Neural progenitor cell (in vitro differentiated cells): Measurements from ENCODE around the gene SLC2A6. TPM values are rescaled to one million over a fixed set of nuclear protein-coding genes. Genes with fewer than 3 reads are reported as not detected.

Source experiments
- DNase-seq: peaks from one replicate; pipeline ENCODE4 v3.0.0-alpha.2; 2016; ENCODE audit warnings: low spot score
- H2AFZ ChIP-seq: fragments of 200-600 bp; sonication (generic); replicated peaks from 2 replicates; pipeline ENCODE4 v1.6.1; 2016; ENCODE audit warnings: antibody characterized with exemption
- H3F3A ChIP-seq: fragments of 200-600 bp; sonication (generic); 2 replicates; pipeline ENCODE4 v1.6.1; 2016; ENCODE audit warnings: antibody characterized with exemption, low read depth
- H3K27ac ChIP-seq: fragments of 200-600 bp; sonication (generic); 2 replicates; pipeline ENCODE4 v1.5.1; 2016; ENCODE audit warnings: mild to moderate bottlenecking
- H3K27me3 ChIP-seq: fragments of 200-600 bp; sonication (generic); 2 replicates; pipeline ENCODE4 v1.6.1; 2016; ENCODE audit warnings: mild to moderate bottlenecking, moderate library complexity
- H3K36me3 ChIP-seq: fragments of 200-600 bp; sonication (generic); 2 replicates; pipeline ENCODE4 v1.5.1; 2016
- H3K4me1 ChIP-seq: fragments of 200-600 bp; sonication (generic); 2 replicates; pipeline ENCODE4 v1.6.1; 2016; ENCODE audit warnings: mixed run types
- H3K4me2 ChIP-seq: fragments of 200-600 bp; sonication (generic); 2 replicates; pipeline ENCODE4 v1.6.1; 2016
- H3K4me3 ChIP-seq: fragments of 200-600 bp; sonication (generic); 2 replicates; pipeline ENCODE4 v1.5.1; 2016
- H3K79me2 ChIP-seq: fragments of 200-600 bp; sonication (generic); 2 replicates; pipeline ENCODE4 v1.6.1; 2016; ENCODE audit warnings: low read depth
- H3K9ac ChIP-seq: fragments of 200-600 bp; sonication (generic); 2 replicates; pipeline ENCODE4 v1.6.1; 2016
- H3K9me3 ChIP-seq: fragments of 200-600 bp; sonication (generic); 2 replicates; pipeline ENCODE4 v1.5.1; 2016; ENCODE audit warnings: low read depth
- H4K20me1 ChIP-seq: fragments of 200-600 bp; sonication (generic); 2 replicates; pipeline ENCODE4 v1.6.1; 2016; ENCODE audit warnings: low read depth
- H3K27ac Mint-ChIP-seq: 3 replicates; pipeline ENCODE4 v1.8.0; 2021; ENCODE audit warnings: mixed read lengths
- H3K27me3 Mint-ChIP-seq: 2 replicates; pipeline ENCODE4 v1.8.0; 2022; ENCODE audit warnings: low read depth, mild to moderate bottlenecking, inconsistent platforms, moderate library complexity, mixed read lengths; ENCODE audit not compliant: insufficient read depth
- H3K36me3 Mint-ChIP-seq: 3 replicates; pipeline ENCODE4 v1.8.0; 2021; ENCODE audit warnings: mixed read lengths
- H3K4me1 Mint-ChIP-seq: 3 replicates; pipeline ENCODE4 v1.8.0; 2021; ENCODE audit warnings: mixed read lengths
- H3K4me3 Mint-ChIP-seq: 3 replicates; pipeline ENCODE4 v1.8.0; 2021; ENCODE audit warnings: mild to moderate bottlenecking, moderate library complexity, mixed read lengths
- H3K9me3 Mint-ChIP-seq: 3 replicates; pipeline ENCODE4 v1.8.0; 2020; ENCODE audit warnings: mixed read lengths
- CTCF ChIP-seq: fragments of 200-600 bp; sonication (generic); IDR thresholded peaks from 2 replicates; pipeline ENCODE4 v1.5.1; 2017; ENCODE audit warnings: antibody characterized with exemption, mild to moderate bottlenecking
- EZH2 ChIP-seq: fragments of 200-600 bp; sonication (generic); IDR thresholded peaks from 2 replicates; pipeline ENCODE4 v1.6.1; 2017; ENCODE audit warnings: antibody characterized with exemption, mild to moderate bottlenecking, moderate library complexity
- EZH2phosphoT487 ChIP-seq: fragments of 200-600 bp; sonication (generic); IDR thresholded peaks from 2 replicates; pipeline ENCODE4 v1.6.1; 2017; ENCODE audit warnings: antibody characterized with exemption
- total RNA-seq: library from RNA; depleted of rRNA; stranded (reverse); fragments of >200 nt; gene quantifications from 2 replicates; pipeline ENCODE4 v1.2.3, GENCODE V29; 2015; ENCODE audit warnings: low replicate concordance

Gene SLC2A6
- total RNA-seq, 1 donor from 2014 or later: 2.3 TPM

DNA sequence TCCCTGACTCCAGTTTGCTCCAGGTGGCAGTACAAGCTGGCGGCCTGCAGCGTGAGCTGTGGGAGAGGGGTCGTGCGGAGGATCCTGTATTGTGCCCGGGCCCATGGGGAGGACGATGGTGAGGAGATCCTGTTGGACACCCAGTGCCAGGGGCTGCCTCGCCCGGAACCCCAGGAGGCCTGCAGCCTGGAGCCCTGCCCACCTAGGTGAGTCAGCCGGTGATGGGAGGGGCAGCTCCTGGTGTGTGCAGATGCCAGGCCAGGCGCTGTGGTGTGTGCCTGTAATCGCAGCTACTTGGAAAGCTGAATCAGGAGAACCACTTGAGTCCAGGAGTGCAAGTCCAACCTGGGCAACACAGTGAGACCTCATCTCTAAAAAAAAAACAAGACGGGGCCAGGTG lies 29.1 kb downstream of the SLC2A6 start:
- no peaks in the 10 kb centered on the region for H3F3A ChIP-seq
- no peaks in the 10 kb centered on the region for H3K4me1 Mint-ChIP-seq
- no peaks in the 10 kb centered on the region for H3K9me3 Mint-ChIP-seq
- H3K27me3 ChIP-seq: no peaks in the 10 kb centered on the region
- H3K4me2 ChIP-seq: no peak overlapping the region
- no peak overlapping the region for H3K27ac ChIP-seq
- no peaks in the 10 kb centered on the region for H3K9me3 ChIP-seq
- DNase-seq: no peak
- no peaks in the 10 kb centered on the region for H3K36me3 ChIP-seq
- H3K36me3 Mint-ChIP-seq: no peaks in the 10 kb centered on the region
- H4K20me1 ChIP-seq: no peaks in the 10 kb centered on the region
- no peak overlapping the region for H3K27ac Mint-ChIP-seq
- H3K4me3 ChIP-seq: no peak overlapping the region
- no peak overlapping the region for H2AFZ ChIP-seq
- no peak overlapping the region for H3K9ac ChIP-seq
- peaks cover 7% of the 10 kb centered on the region for H3K27me3 Mint-ChIP-seq
- no peaks in the 10 kb centered on the region for H3K4me1 ChIP-seq
- no peaks in the 10 kb centered on the region for H3K79me2 ChIP-seq
- TF ChIP-seq EZH2 (no peak), EZH2phosphoT487 (no peak), CTCF (no peak)
- no peak overlapping the region for H3K4me3 Mint-ChIP-seq

- Mint-ChIP-seq H3K36me3 (no peaks in the 10 kb centered on the region), H3K9me3 (no peaks in the 10 kb centered on the region), H3K27ac (peak overlapping the region; percentile 69), H3K4me1 (peaks cover 2% of the 10 kb centered on the region), H3K27me3 (peaks cover 8% of the 10 kb centered on the region), H3K4me3 (no peak overlapping the region)
- Histone ChIP-seq H3K4me2 (no peak overlapping the region), H3K36me3 (no peaks in the 10 kb centered on the region), H3K79me2 (no peaks in the 10 kb centered on the region), H3K27me3 (no peaks in the 10 kb centered on the region), H3K4me3 (no peak overlapping the region), H3K9ac (no peak overlapping the region), H3K9me3 (no peaks in the 10 kb centered on the region), H3K27ac (no peak overlapping the region), H3K4me1 (no peaks in the 10 kb centered on the region), H4K20me1 (no peaks in the 10 kb centered on the region), H3F3A (no peaks in the 10 kb centered on the region), H2AFZ (no peak overlapping the region)
- DNase-seq: no peak
- TF ChIP-seq EZH2: no peak
- no peak for TF ChIP-seq CTCF
- no peak for TF ChIP-seq EZH2phosphoT487
These were observed 30.4 kb downstream of the SLC2A6 start for GRCh38 chr9:133448487-133448972.

DNA sequence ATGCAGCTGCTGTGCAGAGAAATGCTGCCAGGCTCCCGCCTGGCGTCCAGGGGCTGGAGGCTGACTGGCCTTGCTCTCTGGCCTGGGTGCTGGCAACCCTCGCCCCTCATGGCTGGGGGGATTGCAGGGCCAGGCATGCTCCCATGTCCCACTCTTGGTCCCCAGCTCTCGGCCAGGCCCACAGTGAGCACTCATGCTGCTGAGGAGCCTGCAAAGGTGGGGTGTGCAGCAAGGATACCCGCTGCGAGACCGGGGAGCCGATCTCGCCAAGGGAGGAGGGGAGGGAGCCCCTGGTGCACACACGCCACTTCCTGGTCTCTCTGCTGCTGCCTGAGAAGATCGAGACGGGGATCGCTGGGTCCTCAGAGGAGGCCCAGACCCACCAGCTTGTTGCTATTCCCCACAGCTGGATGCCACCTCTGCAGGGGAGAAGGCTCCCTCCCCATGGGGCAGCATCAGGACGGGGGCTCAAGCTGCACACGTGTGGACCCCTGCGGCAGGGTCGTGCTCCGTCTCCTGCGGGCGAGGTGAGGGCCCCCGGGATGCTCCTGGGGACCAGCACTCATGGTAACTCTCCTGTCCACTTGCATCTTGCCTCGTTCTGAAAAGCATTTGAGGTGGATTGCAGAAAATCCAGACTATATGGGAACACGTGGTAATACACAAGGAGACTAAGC lies 33.5 kb downstream of the SLC2A6 start:
- no peak overlapping the region for H3K4me3 ChIP-seq
- Mint-ChIP-seq H3K27ac (no peak overlapping the region), H3K4me1 (peaks cover 2% of the 10 kb centered on the region), H3K4me3 (no peak overlapping the region), H3K36me3 (no peaks in the 10 kb centered on the region), H3K9me3 (no peaks in the 10 kb centered on the region), H3K27me3 (peaks cover 7% of the 10 kb centered on the region)
- H4K20me1 ChIP-seq: no peaks in the 10 kb centered on the region
- H3K4me2 ChIP-seq: no peak overlapping the region
- no peak overlapping the region for H2AFZ ChIP-seq
- DNase-seq: no peak
- H3K27me3 ChIP-seq: no peaks in the 10 kb centered on the region
- no peaks in the 10 kb centered on the region for H3K36me3 ChIP-seq
- no peaks in the 10 kb centered on the region for H3K9me3 ChIP-seq
- no peak for TF ChIP-seq CTCF
- no peak for TF ChIP-seq EZH2
- no peak for TF ChIP-seq EZH2phosphoT487
- no peaks in the 10 kb centered on the region for H3K4me1 ChIP-seq
- H3K9ac ChIP-seq: no peak overlapping the region
- no peaks in the 10 kb centered on the region for H3F3A ChIP-seq
- H3K79me2 ChIP-seq: no peaks in the 10 kb centered on the region
- H3K27ac ChIP-seq: no peak overlapping the region
